ENCODE measurements around the gene ADGRL3. TPM values are rescaled to one million over a fixed set of nuclear protein-coding genes. Genes with fewer than 3 reads are reported as not detected.
"Not testable (repeated sequence)": the region's sequence is repeated elsewhere in the genome, so short reads cannot be mapped to it uniquely, and the experiment has no call there.

Gene ADGRL3
- polyA plus RNA-seq, 1 donor from 2014 or later: not detected

- H3K27ac Mint-ChIP-seq, H3K4me1 Mint-ChIP-seq, H3K36me3 Mint-ChIP-seq, H3K4me3 Mint-ChIP-seq, H3K27me3 Mint-ChIP-seq: not testable (repeated sequence)
- H3K9me3 Mint-ChIP-seq: peaks cover 2 to 10% (median 6%) of the 10 kb centered on the region in 3 donors
Observed at GRCh38 chr4:61759245-61759644, 559.1 kb downstream of the ADGRL3 start.

- H3K9me3 Mint-ChIP-seq: peaks cover 2 to 10% (median 6%) of the 10 kb centered on the region in 3 donors
- H3K27me3 Mint-ChIP-seq, H3K4me1 Mint-ChIP-seq, H3K36me3 Mint-ChIP-seq, H3K27ac Mint-ChIP-seq, H3K4me3 Mint-ChIP-seq: not testable (repeated sequence)
Observed at GRCh38 chr4:61759885-61760284, 559.8 kb downstream of the ADGRL3 start.

- H3K4me1 Mint-ChIP-seq: no peaks in the 10 kb centered on the region
- H3K36me3 Mint-ChIP-seq: no peaks in the 10 kb centered on the region
Observed at GRCh38 chr4:61760820-61761219, 560.7 kb downstream of the ADGRL3 start.

GRCh38 chr4:61762722-61763627 is 562.8 kb downstream of the ADGRL3 start:
- Mint-ChIP-seq H3K27me3 (no peaks in the 10 kb centered on the region), H3K4me3 (no peak overlapping the region), H3K27ac (no peak overlapping the region), H3K36me3 (no peaks in the 10 kb centered on the region), H3K9me3 (peaks cover 2 to 11% (median 6%) of the 10 kb centered on the region in 3 donors), H3K4me1 (no peaks in the 10 kb centered on the region)

More at GRCh38 chr4:61760820-61761219, 560.7 kb downstream of the ADGRL3 start:
- Mint-ChIP-seq H3K27ac (no peak overlapping the region), H3K27me3 (no peaks in the 10 kb centered on the region), H3K4me3 (no peak overlapping the region), H3K9me3 (peaks cover 2 to 10% (median 7%) of the 10 kb centered on the region in 3 donors)

GRCh38 chr4:61763682-61764081 is 563.6 kb downstream of the ADGRL3 start:
- Mint-ChIP-seq H3K36me3 (no peaks in the 10 kb centered on the region), H3K4me1 (no peaks in the 10 kb centered on the region), H3K4me3 (no peak overlapping the region), H3K27ac (no peak overlapping the region), H3K9me3 (peaks cover 2 to 8% (median 4%) of the 10 kb centered on the region in 3 donors), H3K27me3 (no peaks in the 10 kb centered on the region)

GRCh38 chr4:61764090-61764489 is 564.0 kb downstream of the ADGRL3 start:
- not testable (repeated sequence) for H3K27me3 Mint-ChIP-seq, H3K9me3 Mint-ChIP-seq, H3K36me3 Mint-ChIP-seq, H3K4me3 Mint-ChIP-seq, H3K4me1 Mint-ChIP-seq
- peak overlapping the region in 1 of 3 donors; percentile 80 for H3K27ac Mint-ChIP-seq

- not testable (repeated sequence) for H3K27ac Mint-ChIP-seq, H3K4me3 Mint-ChIP-seq, H3K27me3 Mint-ChIP-seq, H3K4me1 Mint-ChIP-seq, H3K36me3 Mint-ChIP-seq, H3K9me3 Mint-ChIP-seq
Observed at GRCh38 chr4:61769444-61770167, 569.5 kb downstream of the ADGRL3 start.

- Mint-ChIP-seq H3K9me3 (peaks cover 1 to 7% (median 3%) of the 10 kb centered on the region in 3 donors), H3K4me1 (no peaks in the 10 kb centered on the region), H3K36me3 (no peaks in the 10 kb centered on the region), H3K27me3 (no peaks in the 10 kb centered on the region), H3K27ac (no peak overlapping the region), H3K4me3 (no peak overlapping the region)
Observed at GRCh38 chr4:61770456-61770855, 570.3 kb downstream of the ADGRL3 start.

- Mint-ChIP-seq H3K27me3 (no peaks in the 10 kb centered on the region), H3K36me3 (no peaks in the 10 kb centered on the region), H3K27ac (no peak overlapping the region)
Observed at GRCh38 chr4:61771056-61771455, 570.9 kb downstream of the ADGRL3 start.

GRCh38 chr4:61772126-61772525 is 572.0 kb downstream of the ADGRL3 start:
- Mint-ChIP-seq H3K9me3 (peaks cover 0 to 9% (median 3%) of the 10 kb centered on the region in 3 donors), H3K27me3 (no peaks in the 10 kb centered on the region), H3K27ac (no peak overlapping the region), H3K4me1 (no peaks in the 10 kb centered on the region), H3K4me3 (no peak overlapping the region), H3K36me3 (no peaks in the 10 kb centered on the region)

More at GRCh38 chr4:61771056-61771455, 570.9 kb downstream of the ADGRL3 start:
- no peaks in the 10 kb centered on the region for H3K4me1 Mint-ChIP-seq
- H3K4me3 Mint-ChIP-seq: no peak overlapping the region
- H3K9me3 Mint-ChIP-seq: peaks cover 0 to 9% (median 3%) of the 10 kb centered on the region in 3 donors

- Mint-ChIP-seq H3K27ac (no peak overlapping the region), H3K4me1 (no peaks in the 10 kb centered on the region), H3K9me3 (peaks cover 0 to 6% (median 3%) of the 10 kb centered on the region in 3 donors), H3K36me3 (no peaks in the 10 kb centered on the region), H3K4me3 (no peak overlapping the region), H3K27me3 (no peaks in the 10 kb centered on the region)
Observed at GRCh38 chr4:61773655-61774245, 573.6 kb downstream of the ADGRL3 start.

GRCh38 chr4:61782133-61782532 is 582.0 kb downstream of the ADGRL3 start:
- Mint-ChIP-seq H3K9me3 (peaks cover 0 to 5% (median 0%) of the 10 kb centered on the region in 3 donors), H3K4me3 (no peak overlapping the region), H3K4me1 (no peaks in the 10 kb centered on the region), H3K36me3 (no peaks in the 10 kb centered on the region), H3K27ac (no peak overlapping the region), H3K27me3 (no peaks in the 10 kb centered on the region)

- Mint-ChIP-seq H3K4me3 (no peak overlapping the region), H3K27ac (no peak overlapping the region), H3K36me3 (no peaks in the 10 kb centered on the region), H3K27me3 (no peaks in the 10 kb centered on the region), H3K9me3 (peaks cover 0 to 6% (median 0%) of the 10 kb centered on the region in 3 donors), H3K4me1 (no peaks in the 10 kb centered on the region)
Observed at GRCh38 chr4:61783050-61783449, 582.9 kb downstream of the ADGRL3 start.

- Mint-ChIP-seq H3K27ac (no peak overlapping the region), H3K27me3 (no peaks in the 10 kb centered on the region), H3K36me3 (no peaks in the 10 kb centered on the region), H3K9me3 (peaks cover 0 to 7% (median 0%) of the 10 kb centered on the region in 3 donors), H3K4me3 (no peak overlapping the region), H3K4me1 (no peaks in the 10 kb centered on the region)
Observed at GRCh38 chr4:61785761-61786160, 585.6 kb downstream of the ADGRL3 start.

- no peak overlapping the region for H3K4me3 Mint-ChIP-seq
- H3K36me3 Mint-ChIP-seq: no peaks in the 10 kb centered on the region
- H3K27ac Mint-ChIP-seq: peak overlapping the region in 1 of 3 donors; percentile 23
- no peaks in the 10 kb centered on the region for H3K4me1 Mint-ChIP-seq
- H3K27me3 Mint-ChIP-seq: no peaks in the 10 kb centered on the region
- H3K9me3 Mint-ChIP-seq: peaks cover 0 to 7% (median 2%) of the 10 kb centered on the region in 3 donors
Observed at GRCh38 chr4:61786211-61786610, 586.1 kb downstream of the ADGRL3 start.
